GM23248 (cell line): ENCODE data around the gene TMEM236. TPM values are rescaled to one million over a fixed set of nuclear protein-coding genes. Genes with fewer than 3 reads are reported as not detected.

Source experiments
- DNase-seq: peaks from one replicate; pipeline ENCODE4 v3.0.0-alpha.2; 2015
- H2AFZ ChIP-seq: fragments of 200-600 bp; sonication (generic); 2 replicates; pipeline ENCODE4 v1.6.1; 2016; ENCODE audit warnings: antibody characterized with exemption
- H3F3A ChIP-seq: fragments of 200-600 bp; sonication (generic); 2 replicates; pipeline ENCODE4 v1.6.1; 2016; ENCODE audit warnings: mild to moderate bottlenecking, antibody characterized with exemption, mixed run types; ENCODE audit not compliant: insufficient read depth
- H3K27ac ChIP-seq: fragments of 200-600 bp; sonication (generic); 2 replicates; pipeline ENCODE4 v1.5.1; 2016; ENCODE audit warnings: mild to moderate bottlenecking
- H3K27me3 ChIP-seq: fragments of 200-600 bp; sonication (generic); replicated peaks from 2 replicates; pipeline ENCODE4 v1.6.1; 2016; ENCODE audit warnings: mild to moderate bottlenecking; ENCODE audit not compliant: insufficient read depth
- H3K36me3 ChIP-seq: fragments of 200-600 bp; sonication (generic); 2 replicates; pipeline ENCODE4 v1.6.1; 2016; ENCODE audit warnings: low read depth, mild to moderate bottlenecking
- H3K4me1 ChIP-seq: fragments of 200-600 bp; sonication (generic); 2 replicates; pipeline ENCODE4 v1.6.1; 2016; ENCODE audit warnings: mild to moderate bottlenecking; ENCODE audit not compliant: insufficient read depth
- H3K4me2 ChIP-seq: fragments of 200-600 bp; sonication (generic); one replicate; pipeline ENCODE4 v1.6.1; 2016; ENCODE audit warnings: mild to moderate bottlenecking; ENCODE audit not compliant: unreplicated experiment
- H3K4me3 ChIP-seq: fragments of 200-600 bp; sonication (generic); 2 replicates; pipeline ENCODE4 v1.5.1; 2016; ENCODE audit warnings: mild to moderate bottlenecking
- H3K79me2 ChIP-seq: fragments of 200-600 bp; sonication (generic); 2 replicates; pipeline ENCODE4 v1.6.1; 2016; ENCODE audit warnings: mild to moderate bottlenecking; ENCODE audit not compliant: insufficient read depth
- H3K9ac ChIP-seq: fragments of 200-600 bp; sonication (generic); 2 replicates; pipeline ENCODE4 v1.6.1; 2016; ENCODE audit warnings: mild to moderate bottlenecking
- H3K9me2 ChIP-seq: fragments of 200-600 bp; sonication (generic); 2 replicates; pipeline ENCODE4 v1.6.1; 2016; ENCODE audit warnings: mixed run types, mild to moderate bottlenecking, moderate library complexity; ENCODE audit not compliant: insufficient read depth
- H3K9me3 ChIP-seq: fragments of 200-600 bp; sonication (generic); one replicate; pipeline ENCODE4 v1.6.1; 2017; ENCODE audit warnings: low read depth
- H4K20me1 ChIP-seq: fragments of 200-600 bp; sonication (generic); 2 replicates; pipeline ENCODE4 v1.6.0; 2016; ENCODE audit not compliant: insufficient read depth
- EZH2 ChIP-seq: fragments of 200-600 bp; sonication (generic); IDR thresholded peaks from 2 replicates; pipeline ENCODE4 v1.6.1; 2018; ENCODE audit warnings: antibody characterized with exemption, mild to moderate bottlenecking; ENCODE audit not compliant: insufficient read depth, poor library complexity, severe bottlenecking
- EZH2phosphoT487 ChIP-seq: fragments of 200-600 bp; sonication (generic); IDR thresholded peaks from 2 replicates; pipeline ENCODE4 v1.6.1; 2018; ENCODE audit warnings: antibody characterized with exemption, moderate library complexity, mild to moderate bottlenecking, low read depth; ENCODE audit not compliant: insufficient read depth
- WGBS, 2 experiments: methylation state at CpG; one replicate each; pipeline ENCODE4 v1.1.6; 2015 to 2017; ENCODE audit warnings: low lambda C conversion rate in 2 of 2, low coverage in 1 of 2; ENCODE audit errors: missing lambda C conversion rate in 2 of 2; 5-methylcytosine and 5-hydroxymethylcytosine counted together
- in situ Hi-C: fragments of 300-500 bp; cut with MboI; formaldehyde crosslinking; loops from 2 replicates; pipeline ENCODE4 v1.15.0; 2020
- polyA plus RNA-seq: library from polyadenylated mRNA; unstranded; fragments of >200 nt; fragmentation: Nextera tagmentation; extraction: Ambion mirVana; gene quantifications from 2 replicates; pipeline ENCODE4 v1.2.1, GENCODE V29; 2016
- total RNA-seq: library from RNA; depleted of rRNA; stranded (reverse); fragments of >200 nt; shearing (Covaris generic); gene quantifications from 2 replicates; pipeline ENCODE4 v1.2.3, GENCODE V29; 2014

The TMEM236 gene
- total and polyA plus RNA-seq, 2 experiments from 2014 or later = 0.11 TPM; not detected in 1

DNA sequence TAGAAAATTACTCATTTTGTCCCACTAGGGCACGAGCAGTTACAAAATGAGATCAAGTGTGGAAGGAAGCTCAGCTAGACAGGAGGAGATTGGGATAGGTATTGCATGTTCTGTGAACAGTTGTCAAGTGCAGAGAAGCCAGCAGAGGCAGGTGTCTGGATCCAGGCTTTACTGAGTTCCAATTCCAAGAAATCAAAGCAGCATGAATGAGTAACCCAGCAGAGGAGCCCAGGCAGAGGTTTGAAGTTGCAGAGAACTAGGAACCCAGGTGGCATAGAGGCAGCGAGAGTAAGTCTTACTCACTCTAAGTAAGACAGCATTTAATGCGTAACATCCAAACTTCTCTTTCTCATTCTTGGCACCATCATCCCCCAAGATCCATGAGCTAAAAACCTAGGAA lies 68.9 kb downstream of the TMEM236 start:
- H3K9me3 ChIP-seq = no peaks in the 10 kb centered on the region
- no peaks in the 10 kb centered on the region for H3K79me2 ChIP-seq
- no peaks in the 10 kb centered on the region for H3K9me2 ChIP-seq
- no peak for DNase-seq
- H4K20me1 ChIP-seq = no peaks in the 10 kb centered on the region
- no peaks in the 10 kb centered on the region for H3K27me3 ChIP-seq
- no peaks in the 10 kb centered on the region; the same call in 1 of the 2 replicates for H3K4me1 ChIP-seq
- H3K27ac ChIP-seq = no peak overlapping the region
- H2AFZ ChIP-seq = no peak overlapping the region
- TF ChIP-seq EZH2phosphoT487 = no peak
- no peak for TF ChIP-seq EZH2
- H3K36me3 ChIP-seq = no peaks in the 10 kb centered on the region
- H3K4me3 ChIP-seq = no peak overlapping the region
- H3F3A ChIP-seq = no peaks in the 10 kb centered on the region
- H3K4me2 ChIP-seq = no peak overlapping the region
- no peak overlapping the region for H3K9ac ChIP-seq
- WGBS, 2 experiments = 89 to 90% methylated on average over 3 of the region's 3 CpGs
- in situ Hi-C loops = no loop called here

- no peak overlapping the region for H3K4me3 ChIP-seq
- H3K9me2 ChIP-seq = no peaks in the 10 kb centered on the region
- in situ Hi-C loops = no loop called here
- no peaks in the 10 kb centered on the region for H3K36me3 ChIP-seq
- no peaks in the 10 kb centered on the region for H3K9me3 ChIP-seq
- no peaks in the 10 kb centered on the region; the same call in 1 of the 2 replicates for H3K4me1 ChIP-seq
- no peak overlapping the region for H3K9ac ChIP-seq
- H4K20me1 ChIP-seq = no peaks in the 10 kb centered on the region
- H2AFZ ChIP-seq = no peak overlapping the region
- H3K27me3 ChIP-seq = no peaks in the 10 kb centered on the region
- DNase-seq = no peak
- no peak overlapping the region for H3K27ac ChIP-seq
- WGBS, 2 experiments = 55 to 67% methylated on average over 1 of the region's 1 CpG
- H3K4me2 ChIP-seq = no peak overlapping the region
- no peaks in the 10 kb centered on the region for H3K79me2 ChIP-seq
- no peaks in the 10 kb centered on the region for H3F3A ChIP-seq
- TF ChIP-seq EZH2phosphoT487 (no peak), EZH2 (no peak)
These were observed 69.9 kb downstream of the TMEM236 start for GRCh38 chr10:17821893-17822292.

- 89 to 91% methylated on average over 1 of the region's 1 CpG for WGBS, 2 experiments
- H3K36me3 ChIP-seq = no peaks in the 10 kb centered on the region
These were observed 79.3 kb downstream of the TMEM236 start for GRCh38 chr10:17831341-17831740.

GRCh38 chr10:17831896-17832295 lies 79.9 kb downstream of the TMEM236 start:
- Histone ChIP-seq H4K20me1 (no peaks in the 10 kb centered on the region), H2AFZ (no peak overlapping the region), H3K4me3 (no peak overlapping the region), H3K36me3 (no peaks in the 10 kb centered on the region), H3K27me3 (no peaks in the 10 kb centered on the region), H3K79me2 (no peaks in the 10 kb centered on the region), H3K4me1 (peaks cover 18% of the 10 kb centered on the region), H3K4me2 (no peak overlapping the region), H3K27ac (no peak overlapping the region), H3K9me2 (no peaks in the 10 kb centered on the region), H3K9me3 (no peaks in the 10 kb centered on the region), H3K9ac (no peak overlapping the region), H3F3A (peaks cover 12% of the 10 kb centered on the region)
- DNase-seq = no peak
- 76 to 80% methylated on average over 6 of the region's 6 CpGs for WGBS, 2 experiments
- in situ Hi-C loops = no loop called here
- TF ChIP-seq EZH2phosphoT487 (no peak), EZH2 (no peak)

More at GRCh38 chr10:17831341-17831740, 79.3 kb downstream of the TMEM236 start:
- TF ChIP-seq EZH2phosphoT487 = no peak
- TF ChIP-seq EZH2 = no peak
- Histone ChIP-seq H4K20me1 (no peaks in the 10 kb centered on the region), H3K27me3 (no peaks in the 10 kb centered on the region), H2AFZ (no peak overlapping the region), H3F3A (peaks cover 9% of the 10 kb centered on the region), H3K79me2 (no peaks in the 10 kb centered on the region), H3K4me3 (no peak overlapping the region), H3K27ac (no peak overlapping the region), H3K9ac (no peak overlapping the region), H3K9me3 (no peaks in the 10 kb centered on the region), H3K4me1 (peaks cover 15% of the 10 kb centered on the region), H3K4me2 (no peak overlapping the region), H3K9me2 (no peaks in the 10 kb centered on the region)
- in situ Hi-C loops = no loop called here
- DNase-seq = no peak

DNA sequence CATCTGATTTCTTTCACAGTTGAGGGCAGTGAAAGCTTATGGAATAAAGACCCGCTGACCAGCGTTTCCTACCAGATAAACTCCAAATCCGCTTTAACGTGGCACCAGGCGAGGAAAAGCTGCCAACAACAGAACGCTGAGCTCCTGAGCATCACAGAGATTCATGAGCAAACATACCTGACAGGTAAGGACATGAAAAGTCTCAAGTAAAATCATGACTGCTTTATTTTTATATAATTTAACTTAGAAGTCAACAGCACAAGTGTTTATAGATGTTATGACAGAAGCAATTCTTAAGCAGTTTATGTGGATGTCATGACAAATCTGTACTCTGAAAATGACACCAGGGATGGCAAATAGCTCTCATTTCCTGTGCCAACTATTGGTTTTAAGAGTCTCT lies 81.7 kb downstream of the TMEM236 start:
- Histone ChIP-seq H3K27me3 (no peaks in the 10 kb centered on the region), H2AFZ (no peak overlapping the region), H3K9me2 (no peaks in the 10 kb centered on the region), H3K4me3 (no peak overlapping the region), H4K20me1 (no peaks in the 10 kb centered on the region), H3K4me2 (no peak overlapping the region), H3F3A (peaks cover 16% of the 10 kb centered on the region), H3K4me1 (peaks cover 18% of the 10 kb centered on the region), H3K36me3 (no peaks in the 10 kb centered on the region), H3K9me3 (no peaks in the 10 kb centered on the region), H3K9ac (no peak overlapping the region), H3K79me2 (no peaks in the 10 kb centered on the region), H3K27ac (no peak overlapping the region)
- no peak for DNase-seq
- in situ Hi-C loops = no loop called here
- 90% methylated on average over 6 of the region's 6 CpGs for WGBS, 2 experiments
- TF ChIP-seq EZH2phosphoT487 (no peak), EZH2 (no peak)
